Measurements from ENCODE around the gene KCNK5.

GRCh38 chr6:39210450-39210849, 18.8 kb downstream of the KCNK5 start:
- TF ChIP-seq CTCF (IDR thresholded peaks at IDR 0.05): no peak
- TF ChIP-seq POLR2A (IDR thresholded peaks at IDR 0.05): no peak
